HCT116 (cell line): Measurements from ENCODE around the gene FTL. TPM values are rescaled to one million over a fixed set of nuclear protein-coding genes. Genes with fewer than 3 reads are reported as not detected.
A peak's percentile ranks its signal among the peaks of the same experiment; 100 is the strongest.

ENCODE experiments used
- ATAC-seq: fragments of 200-7000 bp; cut with Tn5 transposase; 2 replicates; pipeline ENCODE4 v1.9.1; 2020; ENCODE audit warnings: mild to moderate bottlenecking, moderate library complexity
- BruUV-seq: library from RNA; stranded (reverse); fragments of 400-500 nt; replicated peaks from 2 replicates; lab custom pipeline; 2021; lab: Mats Ljungman, UMichigan
- CTCF ChIA-PET: fragments of 300-600 bp; sonication (Branson Sonifier 250); formaldehyde crosslinking; loops from one replicate; lab custom pipeline; 2021; ENCODE audit warnings: antibody characterized with exemption; lab: Charles Lee
- POLR2A ChIA-PET: fragments of 300-600, 350-600 bp; sonication (Branson Sonifier 250); formaldehyde crosslinking; loops from one replicate; lab custom pipeline; 2021; ENCODE audit warnings: antibody characterized with exemption; lab: Charles Lee
- RAD21 ChIA-PET, 2 experiments: fragments of 300-600 bp; sonication (Branson Sonifier 250); formaldehyde crosslinking; loops; one replicate each; lab custom pipeline; 2023; ENCODE audit warnings: low total read pairs in 2 of 2; ENCODE audit not compliant: uncharacterized antibody in 2 of 2, unreplicated experiment in 2 of 2, low non-redundant PET in 1 of 2; lab: Charles Lee
- DNase-seq: peaks from one replicate; pipeline ENCODE4 v3.0.0-alpha.2; 2010; ENCODE audit warnings: low read depth, low spot score
- H2AFZ ChIP-seq: fragments of 200-600 bp; shearing (Covaris generic), sonication (generic); 2 replicates; pipeline ENCODE4 v1.6.1; 2017; ENCODE audit warnings: low read depth, mixed run types, mixed read lengths, antibody characterized with exemption, low read length; ENCODE audit not compliant: poor library complexity, severe bottlenecking
- H3K27ac ChIP-seq: 2 replicates; pipeline ENCODE4 v1.5.1; 2012; ENCODE audit warnings: low read depth, low read length
- H3K27me3 ChIP-seq: fragments of 200-600 bp; sonication (generic); 2 replicates; pipeline ENCODE4 v1.6.1; 2016; ENCODE audit warnings: mixed run types, low read length, mixed read lengths; ENCODE audit not compliant: insufficient read depth
- H3K36me3 ChIP-seq, 2 experiments: fragments of 200-500 bp in 1 of 2; fragments of 200-600 bp in 1 of 2; sonication (Bioruptor generic) in 1 of 2; sonication (generic) in 1 of 2; 2 replicates each; pipeline versions ENCODE4 v1.5.1 to v1.6.1; 2014 to 2016; ENCODE audit warnings: low read length in 2 of 2, inconsistent platforms in 1 of 2, mixed read lengths in 1 of 2, mixed run types in 1 of 2; ENCODE audit not compliant: insufficient read depth in 2 of 2, control insufficient read depth in 1 of 2
- H3K4me1 ChIP-seq, 2 experiments: fragments of 200-600 bp in 1 of 2; sonication (generic) in 1 of 2; 2 replicates each; pipeline versions ENCODE4 v1.5.1 to v1.6.1; 2012 to 2017; ENCODE audit warnings: low read length in 2 of 2, inconsistent platforms in 1 of 2, mild to moderate bottlenecking in 1 of 2, mixed read lengths in 1 of 2, mixed run types in 1 of 2, moderate library complexity in 1 of 2; ENCODE audit not compliant: insufficient read depth in 2 of 2, control insufficient read depth in 1 of 2
- H3K4me2 ChIP-seq: fragments of 200-600 bp; sonication (generic); 2 replicates; pipeline ENCODE4 v1.6.1; 2017; ENCODE audit warnings: mixed run types, low read length, mixed read lengths
- H3K4me3 ChIP-seq, 2 experiments: fragments of 200-600 bp in 1 of 2; sonication (generic) in 1 of 2; replicated peaks in 1 of 2; 2 replicates each; pipeline ENCODE4 v1.5.1; 2011 to 2016; ENCODE audit warnings: low read length in 2 of 2, control low read depth in 1 of 2, low read depth in 1 of 2, mild to moderate bottlenecking in 1 of 2, mixed read lengths in 1 of 2, mixed run types in 1 of 2
- H3K79me2 ChIP-seq: fragments of 200-600 bp; sonication (generic); 2 replicates; pipeline ENCODE4 v1.6.1; 2017; ENCODE audit warnings: mild to moderate bottlenecking, mixed run types, low read length, moderate library complexity, mixed read lengths; ENCODE audit not compliant: insufficient read depth
- H3K9ac ChIP-seq: fragments of 200-600 bp; sonication (generic); 2 replicates; pipeline ENCODE4 v1.6.1; 2016; ENCODE audit warnings: low read length, mixed read lengths
- H3K9me2 ChIP-seq: fragments of 200-600 bp; sonication (generic), shearing (Covaris generic); 2 replicates; pipeline ENCODE4 v1.6.1; 2017; ENCODE audit warnings: mixed run types, mild to moderate bottlenecking, moderate library complexity; ENCODE audit not compliant: insufficient read depth
- H3K9me3 ChIP-seq, 2 experiments: fragments of 200-500 bp in 1 of 2; fragments of 200-600 bp in 1 of 2; sonication (Bioruptor generic) in 1 of 2; sonication (generic) in 1 of 2; 2 replicates each; pipeline ENCODE4 v1.6.1; 2014 to 2017; ENCODE audit warnings: low read length in 2 of 2, mixed read lengths in 2 of 2, inconsistent platforms in 1 of 2, low read depth in 1 of 2, mild to moderate bottlenecking in 1 of 2, mixed run types in 1 of 2, moderate library complexity in 1 of 2; ENCODE audit not compliant: control insufficient read depth in 1 of 2, insufficient read depth in 1 of 2
- H4K20me1 ChIP-seq: fragments of 200-600 bp; sonication (generic), shearing (Covaris generic); 2 replicates; pipeline ENCODE4 v1.6.1; 2017; ENCODE audit warnings: mixed run types, mild to moderate bottlenecking, moderate library complexity; ENCODE audit not compliant: insufficient read depth
- EGR1 ChIP-seq: IDR thresholded peaks from 2 replicates; pipeline ENCODE4 v1.6.1; 2012; ENCODE audit warnings: low read depth
- FOSL1 ChIP-seq: IDR thresholded peaks from 2 replicates; pipeline ENCODE4 v1.6.1; 2012; ENCODE audit warnings: low read depth
- JUND ChIP-seq: IDR thresholded peaks from 2 replicates; pipeline ENCODE4 v1.6.1; 2012
- POLR2A ChIP-seq: IDR thresholded peaks from 2 replicates; pipeline ENCODE4 v1.7.0; 2011; ENCODE audit warnings: borderline replicate concordance; ENCODE audit not compliant: insufficient read depth, insufficient read length; ENCODE audit errors: extremely low read depth
- RAD21 ChIP-seq: IDR thresholded peaks from 2 replicates; pipeline ENCODE4 v1.6.1; 2012; ENCODE audit warnings: low read depth, mild to moderate bottlenecking
- SP1 ChIP-seq: IDR thresholded peaks from 2 replicates; pipeline ENCODE4 v1.6.1; 2012; ENCODE audit warnings: low read depth
- SRF ChIP-seq: IDR thresholded peaks from 2 replicates; pipeline ENCODE4 v1.6.1; 2012; ENCODE audit warnings: low read depth
- TCF7L2 ChIP-seq: IDR thresholded peaks from 2 replicates; pipeline ENCODE4 v1.7.0; 2011; ENCODE audit warnings: borderline replicate concordance, inconsistent platforms; ENCODE audit not compliant: insufficient read depth, insufficient read length; ENCODE audit errors: extremely low read depth
- ZFX ChIP-seq: fragments of 450-650 bp; IDR thresholded peaks from 2 replicates; pipeline ENCODE4 v1.6.1; 2017
- ZNF274 ChIP-seq: fragments of 200-500 bp; sonication (Bioruptor generic); IDR thresholded peaks from 2 replicates; pipeline ENCODE4 v1.6.1; 2014; ENCODE audit warnings: mild to moderate bottlenecking, low read depth, low read length, inconsistent platforms
- intact Hi-C: fragments of 100-400 bp; cut with micrococcal nuclease; formaldehyde crosslinking; loops from 2 replicates; pipeline ENCODE4 v1.10.0; 2022
- total RNA-seq: library from RNA; stranded (reverse); gene quantifications from one replicate; pipeline ENCODE4 v1.2.1, GENCODE V29; 2021; ENCODE audit not compliant: unreplicated experiment
- TF ChIP-seq, protein P1 (sequence below): IDR thresholded peaks from 2 replicates; pipeline ENCODE4 v1.6.1; 2011; ENCODE audit warnings: mild to moderate bottlenecking, low read length, moderate library complexity; ENCODE audit not compliant: insufficient replicate concordance; ENCODE audit errors: extremely low read depth
- TF ChIP-seq, protein P2 (sequence below), 3 experiments: fragments of 200-600 bp in 1 of 3; sonication (generic) in 1 of 3; IDR thresholded peaks in 2 of 3; conservative IDR thresholded peaks in 1 of 3; 2 replicates each; pipeline ENCODE4 v1.5.1; 2012 to 2017; ENCODE audit warnings: low read depth in 2 of 3, low read length in 2 of 3, antibody characterized with exemption in 1 of 3, borderline replicate concordance in 1 of 3, control low read depth in 1 of 3, mild to moderate bottlenecking in 1 of 3, mixed read lengths in 1 of 3, mixed run types in 1 of 3, moderate library complexity in 1 of 3; ENCODE audit not compliant: insufficient read depth in 1 of 3
- TF ChIP-seq, protein P3 (sequence below): IDR thresholded peaks from 2 replicates; pipeline ENCODE4 v1.6.1; 2012

The FTL gene
- total RNA-seq, 1 experiment from 2014 or later = 1,885 TPM

DNA sequence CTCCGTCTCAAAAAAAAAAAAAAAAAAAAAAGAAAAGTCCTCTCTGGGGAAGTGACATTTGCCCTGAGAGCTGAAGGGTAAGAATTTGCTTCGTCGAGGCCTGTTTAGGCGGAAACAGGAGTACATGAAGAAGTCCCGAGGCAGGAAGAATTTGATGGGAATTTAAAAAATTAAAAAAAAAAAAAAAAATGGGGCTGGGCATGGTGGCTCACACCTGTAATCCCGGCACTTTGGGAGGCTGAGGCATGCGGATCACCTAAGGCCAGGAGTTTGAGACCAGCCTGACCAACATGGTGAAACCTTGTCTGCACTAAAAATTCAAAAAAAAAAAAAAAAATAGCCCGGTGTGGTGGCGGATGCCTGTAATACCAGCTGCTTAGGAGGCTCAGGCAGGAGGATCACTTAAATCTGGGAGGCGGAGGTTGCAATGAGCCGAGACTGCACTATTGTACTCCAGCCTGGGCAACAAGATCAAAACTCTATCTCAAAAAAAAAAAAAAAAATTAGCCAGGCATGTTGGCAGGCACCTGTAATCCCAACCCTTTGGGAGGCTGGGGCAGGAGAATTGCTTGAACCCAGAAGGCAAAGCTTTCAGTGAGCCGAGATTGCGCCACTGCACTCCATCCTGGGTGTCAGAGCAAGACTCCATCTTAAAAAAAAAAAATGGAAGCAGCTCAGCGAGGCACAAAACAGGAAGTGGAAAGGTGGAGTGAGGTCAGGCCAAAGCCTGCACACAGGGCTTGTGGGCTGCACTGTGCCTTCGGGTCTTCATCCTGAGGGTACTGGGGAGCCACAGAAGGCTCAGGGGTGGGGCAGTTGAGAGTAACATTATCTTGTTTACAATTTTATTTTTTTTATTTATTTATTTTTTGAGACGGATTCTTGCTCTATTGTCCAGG, 5.5 kb upstream of the FTL start (continued):
- no peak for TF ChIP-seq ZNF274
- TF ChIP-seq, all 23 proteins: peak for 0

DNA sequence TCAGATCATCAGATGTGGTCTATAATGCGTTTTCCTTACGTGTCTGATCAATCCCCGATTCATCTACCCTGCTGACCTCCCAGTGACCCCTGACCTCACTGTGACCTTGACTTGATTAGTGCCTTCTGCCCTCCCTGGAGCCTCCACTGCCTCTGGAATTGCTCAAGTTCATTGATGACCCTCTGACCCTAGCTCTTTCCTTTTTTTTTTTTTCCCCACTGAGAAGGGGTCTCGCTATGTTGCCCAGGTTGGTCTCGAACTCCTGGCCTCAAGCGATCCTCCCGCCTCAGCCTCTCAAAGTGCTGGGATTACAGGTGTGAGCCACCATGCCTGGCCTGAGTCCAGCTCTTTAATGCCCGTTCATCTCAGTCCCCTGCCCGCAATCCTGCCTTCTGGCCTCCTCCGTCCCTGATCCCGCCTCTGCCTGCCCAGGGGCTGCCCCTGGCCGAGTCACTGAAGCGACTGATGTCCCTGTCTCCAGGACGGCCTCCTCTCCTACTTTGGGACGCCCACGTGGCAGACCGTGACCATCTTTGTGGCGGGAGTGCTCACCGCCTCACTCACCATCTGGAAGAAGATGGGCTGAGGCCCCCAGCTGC, 4.0 kb upstream of the FTL start:
- ChIA-PET RAD21 (no interaction called here), CTCF (interaction anchor here (1.2 to 1.3 kb wide), 2 partner anchors 9 to 32 kb away, joined by 3 to 8 read pairs; partner anchors contain the start of gene RUVBL2), POLR2A (interaction anchor here (0.6 to 1.5 kb wide), 6 partner anchors 9 to 89 kb away, joined by 3 to 12 read pairs (median 4); partner anchors contain the start of genes DHDH, GYS1, NUCB1 and PPP1R15A)
- Histone ChIP-seq H4K20me1 (peaks cover 3% of the 10 kb centered on the region; the same call in 1 of the 2 replicates), H3K36me3 (peaks cover 0 to 7% of the 10 kb centered on the region in 2 experiments; a peak in 1 of 4 replicates), H3K27ac (peak overlapping the region; percentile 98), H3K9me3 (no peaks in the 10 kb centered on the region), H3K27me3 (no peaks in the 10 kb centered on the region), H3K9ac (no peak overlapping the region), H3K4me1 (peaks cover 35 to 51% of the 10 kb centered on the region in 2 experiments), H3K9me2 (no peaks in the 10 kb centered on the region), H3K4me3 (no peak overlapping the region), H3K79me2 (peaks cover 14% of the 10 kb centered on the region), H2AFZ (no peak overlapping the region), H3K4me2 (peak overlapping the region; percentile 83; the same call in 1 of the 2 replicates)
- TF ChIP-seq RAD21 (no peak), EGR1 (no peak), SP1 (no peak), POLR2A (no peak), SRF (no peak), ZFX (no peak), FOSL1 (no peak), TCF7L2 (no peak), JUND (no peak)
- TF ChIP-seq, protein P1, sequence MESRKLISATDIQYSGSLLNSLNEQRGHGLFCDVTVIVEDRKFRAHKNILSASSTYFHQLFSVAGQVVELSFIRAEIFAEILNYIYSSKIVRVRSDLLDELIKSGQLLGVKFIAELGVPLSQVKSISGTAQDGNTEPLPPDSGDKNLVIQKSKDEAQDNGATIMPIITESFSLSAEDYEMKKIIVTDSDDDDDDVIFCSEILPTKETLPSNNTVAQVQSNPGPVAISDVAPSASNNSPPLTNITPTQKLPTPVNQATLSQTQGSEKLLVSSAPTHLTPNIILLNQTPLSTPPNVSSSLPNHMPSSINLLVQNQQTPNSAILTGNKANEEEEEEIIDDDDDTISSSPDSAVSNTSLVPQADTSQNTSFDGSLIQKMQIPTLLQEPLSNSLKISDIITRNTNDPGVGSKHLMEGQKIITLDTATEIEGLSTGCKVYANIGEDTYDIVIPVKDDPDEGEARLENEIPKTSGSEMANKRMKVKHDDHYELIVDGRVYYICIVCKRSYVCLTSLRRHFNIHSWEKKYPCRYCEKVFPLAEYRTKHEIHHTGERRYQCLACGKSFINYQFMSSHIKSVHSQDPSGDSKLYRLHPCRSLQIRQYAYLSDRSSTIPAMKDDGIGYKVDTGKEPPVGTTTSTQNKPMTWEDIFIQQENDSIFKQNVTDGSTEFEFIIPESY = no peak
- TF ChIP-seq, protein P2, sequence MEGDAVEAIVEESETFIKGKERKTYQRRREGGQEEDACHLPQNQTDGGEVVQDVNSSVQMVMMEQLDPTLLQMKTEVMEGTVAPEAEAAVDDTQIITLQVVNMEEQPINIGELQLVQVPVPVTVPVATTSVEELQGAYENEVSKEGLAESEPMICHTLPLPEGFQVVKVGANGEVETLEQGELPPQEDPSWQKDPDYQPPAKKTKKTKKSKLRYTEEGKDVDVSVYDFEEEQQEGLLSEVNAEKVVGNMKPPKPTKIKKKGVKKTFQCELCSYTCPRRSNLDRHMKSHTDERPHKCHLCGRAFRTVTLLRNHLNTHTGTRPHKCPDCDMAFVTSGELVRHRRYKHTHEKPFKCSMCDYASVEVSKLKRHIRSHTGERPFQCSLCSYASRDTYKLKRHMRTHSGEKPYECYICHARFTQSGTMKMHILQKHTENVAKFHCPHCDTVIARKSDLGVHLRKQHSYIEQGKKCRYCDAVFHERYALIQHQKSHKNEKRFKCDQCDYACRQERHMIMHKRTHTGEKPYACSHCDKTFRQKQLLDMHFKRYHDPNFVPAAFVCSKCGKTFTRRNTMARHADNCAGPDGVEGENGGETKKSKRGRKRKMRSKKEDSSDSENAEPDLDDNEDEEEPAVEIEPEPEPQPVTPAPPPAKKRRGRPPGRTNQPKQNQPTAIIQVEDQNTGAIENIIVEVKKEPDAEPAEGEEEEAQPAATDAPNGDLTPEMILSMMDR (IDR thresholded peaks at IDR 0.05 in 2 of 3, conservative IDR thresholded peaks at IDR 0.05 in 1 of 3; ENCODE audit: borderline replicate concordance in 1 of 3, insufficient read depth in 1 of 3, low read depth in 2 of 3, low read length in 2 of 3) = no peak
- TF ChIP-seq, protein P3, sequence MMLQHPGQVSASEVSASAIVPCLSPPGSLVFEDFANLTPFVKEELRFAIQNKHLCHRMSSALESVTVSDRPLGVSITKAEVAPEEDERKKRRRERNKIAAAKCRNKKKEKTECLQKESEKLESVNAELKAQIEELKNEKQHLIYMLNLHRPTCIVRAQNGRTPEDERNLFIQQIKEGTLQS = no peak
- BruUV-seq = no TSS peak
- DNase-seq (no peak), ATAC-seq (no peak)
- intact Hi-C loops = no loop called here
